Measurements from ENCODE around the gene RCAN2. TPM values are rescaled to one million over a fixed set of nuclear protein-coding genes. Genes with fewer than 3 reads are reported as not detected.

Gene RCAN2
- total and polyA plus RNA-seq, 4 experiments from 2014 or later: 0.06 to 0.21 TPM; not detected in 2

GRCh38 chr6:46233129-46233528, 258.1 kb downstream of the RCAN2 start:
- H3K27me3 ChIP-seq (ENCODE audit: insufficient read depth, low read length): no peaks in the 10 kb centered on the region
- Mint-ChIP-seq H3K27me3 (peaks cover 17 to 23% of the 10 kb centered on the region in 2 donors), H3K36me3 (peaks cover 0 to 6% of the 10 kb centered on the region in 2 donors), H3K4me3 (no peak overlapping the region), H3K9me3 (peaks cover 3 to 11% (median 8%) of the 10 kb centered on the region in 8 donors), H3K4me1 (no peaks in the 10 kb centered on the region), H3K27ac (no peak overlapping the region)
- H3K27ac ChIP-seq (ENCODE audit: low read depth, low read length): no peak overlapping the region
- POLR2A ChIA-PET (ENCODE audit: partially characterized antibody): no interaction called here
- CTCF ChIA-PET (ENCODE audit: partially characterized antibody): no interaction called here
- H3K9me3 ChIP-seq (ENCODE audit: control insufficient read depth in 1 of 2, low read length in 2 of 2): no peaks in the 10 kb centered on the region
- no peak overlapping the region for H3K4me3 ChIP-seq (ENCODE audit: low read length in 2 of 2)
- H3K36me3 ChIP-seq (ENCODE audit: insufficient read depth, low read length): no peaks in the 10 kb centered on the region
- DNase-seq: no peak
- H3K4me1 ChIP-seq (ENCODE audit: insufficient read depth, low read length): no peaks in the 10 kb centered on the region
- intact Hi-C loops (cut with micrococcal nuclease): no loop called here

- peaks cover 1 to 3% of the 10 kb centered on the region in 2 donors for H3K27me3 Mint-ChIP-seq
- no peak overlapping the region for H3K4me3 ChIP-seq (ENCODE audit: low read length in 2 of 2)
- H3K27ac ChIP-seq (ENCODE audit: low read depth, low read length): no peak overlapping the region
- ChIA-PET POLR2A (ENCODE audit: partially characterized antibody) (no interaction called here), CTCF (ENCODE audit: partially characterized antibody) (interaction anchor here (1.0 to 1.1 kb wide), 2 partner anchors 10 to 131 kb away, joined by 3 read pairs; no protein-coding TSS in a partner anchor)
- no peak for DNase-seq
- no peaks in the 10 kb centered on the region for H3K27me3 ChIP-seq (ENCODE audit: insufficient read depth, low read length)
- no peaks in the 10 kb centered on the region for H3K4me1 ChIP-seq (ENCODE audit: insufficient read depth, low read length)
- intact Hi-C loops (cut with micrococcal nuclease): no loop called here
- H3K27ac Mint-ChIP-seq: no peak overlapping the region
- H3K4me3 Mint-ChIP-seq: no peak overlapping the region
- H3K9me3 ChIP-seq (ENCODE audit: control insufficient read depth in 1 of 2, low read length in 2 of 2): no peaks in the 10 kb centered on the region
- no peaks in the 10 kb centered on the region for H3K36me3 Mint-ChIP-seq
- H3K4me1 Mint-ChIP-seq: no peaks in the 10 kb centered on the region
- H3K9me3 Mint-ChIP-seq: peaks cover 0 to 8% (median 0%) of the 10 kb centered on the region in 8 donors
- H3K36me3 ChIP-seq (ENCODE audit: insufficient read depth, low read length): no peaks in the 10 kb centered on the region
These were observed 269.0 kb downstream of the RCAN2 start for GRCh38 chr6:46222286-46222685.

- DNase-seq: peak in 2 of 5 donors; percentile 4 to 9
- H3K9me3 ChIP-seq (ENCODE audit: control insufficient read depth in 1 of 2, low read length in 2 of 2): no peaks in the 10 kb centered on the region
- no peak overlapping the region for H3K4me3 Mint-ChIP-seq
- H3K36me3 Mint-ChIP-seq: no peaks in the 10 kb centered on the region
- H3K36me3 ChIP-seq (ENCODE audit: insufficient read depth, low read length): no peaks in the 10 kb centered on the region
- peaks cover 0 to 8% (median 0%) of the 10 kb centered on the region in 8 donors for H3K9me3 Mint-ChIP-seq
- H3K4me1 Mint-ChIP-seq: no peaks in the 10 kb centered on the region
- POLR2A ChIA-PET (ENCODE audit: partially characterized antibody): no interaction called here
- intact Hi-C loops (cut with micrococcal nuclease): no loop called here
- H3K4me1 ChIP-seq (ENCODE audit: insufficient read depth, low read length): no peaks in the 10 kb centered on the region
- no peak overlapping the region for H3K4me3 ChIP-seq (ENCODE audit: low read length in 2 of 2)
- CTCF ChIA-PET (ENCODE audit: partially characterized antibody): interaction anchor here (1.0 kb wide), 1 partner anchor 10 kb away, joined by 3 read pairs; no protein-coding TSS in a partner anchor
- H3K27ac Mint-ChIP-seq: no peak overlapping the region
- no peak overlapping the region for H3K27ac ChIP-seq (ENCODE audit: low read depth, low read length)
- peaks cover 1 to 3% of the 10 kb centered on the region in 2 donors for H3K27me3 Mint-ChIP-seq
- no peaks in the 10 kb centered on the region for H3K27me3 ChIP-seq (ENCODE audit: insufficient read depth, low read length)
These were observed 269.9 kb downstream of the RCAN2 start for GRCh38 chr6:46221222-46221793.

GRCh38 chr6:46220352-46221221, 270.7 kb downstream of the RCAN2 start:
- H3K27ac ChIP-seq (ENCODE audit: low read depth, low read length): no peak overlapping the region
- no peaks in the 10 kb centered on the region for H3K4me1 ChIP-seq (ENCODE audit: insufficient read depth, low read length)
- peaks cover 1 to 3% of the 10 kb centered on the region in 2 donors for H3K27me3 Mint-ChIP-seq
- CTCF ChIA-PET (ENCODE audit: partially characterized antibody): interaction anchor here (0.8 to 1.0 kb wide), 2 partner anchors 9 to 92 kb away, joined by 3 read pairs; no protein-coding TSS in a partner anchor
- DNase-seq: no peak
- peaks cover 0 to 7% (median 0%) of the 10 kb centered on the region in 8 donors for H3K9me3 Mint-ChIP-seq
- no peak overlapping the region for H3K4me3 ChIP-seq (ENCODE audit: low read length in 2 of 2)
- H3K4me3 Mint-ChIP-seq: no peak overlapping the region
- no peaks in the 10 kb centered on the region for H3K4me1 Mint-ChIP-seq
- no peaks in the 10 kb centered on the region for H3K36me3 ChIP-seq (ENCODE audit: insufficient read depth, low read length)
- no peaks in the 10 kb centered on the region for H3K36me3 Mint-ChIP-seq
- POLR2A ChIA-PET (ENCODE audit: partially characterized antibody): no interaction called here
- intact Hi-C loops (cut with micrococcal nuclease): no loop called here
- no peak overlapping the region for H3K27ac Mint-ChIP-seq
- H3K9me3 ChIP-seq (ENCODE audit: control insufficient read depth in 1 of 2, low read length in 2 of 2): no peaks in the 10 kb centered on the region
- no peaks in the 10 kb centered on the region for H3K27me3 ChIP-seq (ENCODE audit: insufficient read depth, low read length)

GRCh38 chr6:46219661-46220060, 271.6 kb downstream of the RCAN2 start:
- Histone ChIP-seq H3K36me3 (ENCODE audit: insufficient read depth, low read length) (no peaks in the 10 kb centered on the region), H3K27me3 (ENCODE audit: insufficient read depth, low read length) (no peaks in the 10 kb centered on the region), H3K27ac (ENCODE audit: low read depth, low read length) (no peak overlapping the region), H3K9me3 (ENCODE audit: control insufficient read depth in 1 of 2, low read length in 2 of 2) (no peaks in the 10 kb centered on the region), H3K4me1 (ENCODE audit: insufficient read depth, low read length) (no peaks in the 10 kb centered on the region), H3K4me3 (ENCODE audit: low read length in 2 of 2) (no peak overlapping the region)
- H3K4me1 Mint-ChIP-seq: no peaks in the 10 kb centered on the region
- ChIA-PET POLR2A (ENCODE audit: partially characterized antibody) (no interaction called here), CTCF (ENCODE audit: partially characterized antibody) (interaction anchor here (0.8 kb wide), 1 partner anchor 91 kb away, joined by 3 read pairs; no protein-coding TSS in a partner anchor)
- DNase-seq: no peak
- H3K27ac Mint-ChIP-seq: no peak overlapping the region
- intact Hi-C loops (cut with micrococcal nuclease): no loop called here
- no peaks in the 10 kb centered on the region for H3K36me3 Mint-ChIP-seq
- H3K27me3 Mint-ChIP-seq: peaks cover 1 to 3% of the 10 kb centered on the region in 2 donors
- no peak overlapping the region for H3K4me3 Mint-ChIP-seq
- peaks cover 0 to 3% (median 0%) of the 10 kb centered on the region in 8 donors for H3K9me3 Mint-ChIP-seq

- no peaks in the 10 kb centered on the region for H3K27me3 ChIP-seq (ENCODE audit: insufficient read depth, low read length)
- H3K36me3 ChIP-seq (ENCODE audit: insufficient read depth, low read length): no peaks in the 10 kb centered on the region
- no peak overlapping the region for H3K27ac ChIP-seq (ENCODE audit: low read depth, low read length)
- Mint-ChIP-seq H3K27ac (no peak overlapping the region), H3K9me3 (peaks cover 0 to 3% (median under 1%) of the 10 kb centered on the region in 8 donors), H3K27me3 (peaks cover 1 to 3% of the 10 kb centered on the region in 2 donors), H3K36me3 (no peaks in the 10 kb centered on the region), H3K4me3 (no peak overlapping the region), H3K4me1 (no peaks in the 10 kb centered on the region)
- H3K9me3 ChIP-seq (ENCODE audit: control insufficient read depth in 1 of 2, low read length in 2 of 2): no peaks in the 10 kb centered on the region
- POLR2A ChIA-PET (ENCODE audit: partially characterized antibody): no interaction called here
- no peak overlapping the region for H3K4me3 ChIP-seq (ENCODE audit: low read length in 2 of 2)
- H3K4me1 ChIP-seq (ENCODE audit: insufficient read depth, low read length): no peaks in the 10 kb centered on the region
- intact Hi-C loops (cut with micrococcal nuclease): no loop called here
- no peak for DNase-seq
- CTCF ChIA-PET (ENCODE audit: partially characterized antibody): interaction anchor here (1.2 kb wide), 1 partner anchor 83 kb away, joined by 3 read pairs; no protein-coding TSS in a partner anchor
These were observed 272.8 kb downstream of the RCAN2 start for GRCh38 chr6:46218457-46218856.

GRCh38 chr6:46217671-46218131, 273.5 kb downstream of the RCAN2 start:
- Histone ChIP-seq H3K36me3 (ENCODE audit: insufficient read depth, low read length) (no peaks in the 10 kb centered on the region), H3K9me3 (ENCODE audit: control insufficient read depth in 1 of 2, low read length in 2 of 2) (no peaks in the 10 kb centered on the region), H3K27me3 (ENCODE audit: insufficient read depth, low read length) (no peaks in the 10 kb centered on the region), H3K4me1 (ENCODE audit: insufficient read depth, low read length) (no peaks in the 10 kb centered on the region), H3K27ac (ENCODE audit: low read depth, low read length) (no peak overlapping the region), H3K4me3 (ENCODE audit: low read length in 2 of 2) (no peak overlapping the region)
- Mint-ChIP-seq H3K4me3 (no peak overlapping the region), H3K27ac (no peak overlapping the region), H3K4me1 (no peaks in the 10 kb centered on the region), H3K9me3 (peaks cover 0 to 3% (median under 1%) of the 10 kb centered on the region in 8 donors), H3K36me3 (no peaks in the 10 kb centered on the region), H3K27me3 (peaks cover 1 to 3% of the 10 kb centered on the region in 2 donors)
- intact Hi-C loops (cut with micrococcal nuclease): no loop called here
- no peak for DNase-seq
- POLR2A ChIA-PET (ENCODE audit: partially characterized antibody): no interaction called here
- CTCF ChIA-PET (ENCODE audit: partially characterized antibody): interaction anchor here (0.9 to 1.2 kb wide), 2 partner anchors 10 to 84 kb away, joined by 3 read pairs; no protein-coding TSS in a partner anchor

All from CD4-positive, alpha-beta memory T cell (primary cell).